Stomach (tissue), 4 donors: Measurements from ENCODE around the gene MYO3B.

Experiments used
- EP300 ChIP-seq: sonication (generic); formaldehyde crosslinking; IDR thresholded peaks from one replicate; pipeline ENCODE4 v1.6.1; 2017; ENCODE audit warnings: antibody characterized with exemption
- POLR2A ChIP-seq, 4 donors: fragments of 450-650 bp; IDR thresholded peaks; one replicate each; pipeline ENCODE4 v1.6.1; 2016; ENCODE audit warnings: antibody characterized with exemption in 4 of 4, control low read depth in 2 of 4, mild to moderate bottlenecking in 1 of 4, moderate library complexity in 1 of 4
- POLR2AphosphoS5 ChIP-seq, 3 donors: sonication (generic); formaldehyde crosslinking; IDR thresholded peaks; one replicate each; pipeline ENCODE4 v1.6.1; 2016; ENCODE audit warnings: antibody characterized with exemption in 3 of 3
- TF ChIP-seq, protein P1 (sequence below), 7 experiments: fragments of 450-650 bp in 4 of 7; fragments of 200-600 bp in 3 of 7; sonication (generic) in 3 of 7; IDR thresholded peaks; one replicate each; pipeline ENCODE4 v1.5.1; 2016 to 2019; ENCODE audit warnings: antibody characterized with exemption in 7 of 7, control low read depth in 2 of 7, mild to moderate bottlenecking in 1 of 7

- TF ChIP-seq, protein P1, sequence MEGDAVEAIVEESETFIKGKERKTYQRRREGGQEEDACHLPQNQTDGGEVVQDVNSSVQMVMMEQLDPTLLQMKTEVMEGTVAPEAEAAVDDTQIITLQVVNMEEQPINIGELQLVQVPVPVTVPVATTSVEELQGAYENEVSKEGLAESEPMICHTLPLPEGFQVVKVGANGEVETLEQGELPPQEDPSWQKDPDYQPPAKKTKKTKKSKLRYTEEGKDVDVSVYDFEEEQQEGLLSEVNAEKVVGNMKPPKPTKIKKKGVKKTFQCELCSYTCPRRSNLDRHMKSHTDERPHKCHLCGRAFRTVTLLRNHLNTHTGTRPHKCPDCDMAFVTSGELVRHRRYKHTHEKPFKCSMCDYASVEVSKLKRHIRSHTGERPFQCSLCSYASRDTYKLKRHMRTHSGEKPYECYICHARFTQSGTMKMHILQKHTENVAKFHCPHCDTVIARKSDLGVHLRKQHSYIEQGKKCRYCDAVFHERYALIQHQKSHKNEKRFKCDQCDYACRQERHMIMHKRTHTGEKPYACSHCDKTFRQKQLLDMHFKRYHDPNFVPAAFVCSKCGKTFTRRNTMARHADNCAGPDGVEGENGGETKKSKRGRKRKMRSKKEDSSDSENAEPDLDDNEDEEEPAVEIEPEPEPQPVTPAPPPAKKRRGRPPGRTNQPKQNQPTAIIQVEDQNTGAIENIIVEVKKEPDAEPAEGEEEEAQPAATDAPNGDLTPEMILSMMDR (IDR thresholded peaks at IDR 0.05), result no peak
- no peak for TF ChIP-seq POLR2AphosphoS5 (IDR thresholded peaks at IDR 0.05)
- TF ChIP-seq POLR2A (IDR thresholded peaks at IDR 0.05), result no peak
- TF ChIP-seq EP300, result no peak
Observed at GRCh38 chr2:170500104-170500503, 322.2 kb downstream of the MYO3B start.
